HFFc6 (cell line): ENCODE results near the gene ZNF79. TPM values are rescaled to one million over a fixed set of nuclear protein-coding genes. Genes with fewer than 3 reads are reported as not detected.

ENCODE experiments used
- DNase-seq: peaks from one replicate; pipeline ENCODE4 v3.0.0-alpha.2; 2018
- H3K27ac Mint-ChIP-seq: 2 replicates; pipeline ENCODE4 v1.8.0; 2020; ENCODE audit warnings: mild to moderate bottlenecking, mixed read lengths
- H3K27me3 Mint-ChIP-seq: 2 replicates; pipeline ENCODE4 v1.8.0; 2021; ENCODE audit warnings: mild to moderate bottlenecking, moderate library complexity, mixed read lengths; ENCODE audit not compliant: insufficient read depth
- H3K36me3 Mint-ChIP-seq: 2 replicates; pipeline ENCODE4 v1.8.0; 2021; ENCODE audit warnings: low read depth, mixed read lengths
- H3K4me1 Mint-ChIP-seq: 2 replicates; pipeline ENCODE4 v1.8.0; 2020; ENCODE audit warnings: low read depth, mixed read lengths
- H3K4me3 Mint-ChIP-seq: 2 replicates; pipeline ENCODE4 v1.8.0; 2020; ENCODE audit warnings: mild to moderate bottlenecking, moderate library complexity, mixed read lengths
- H3K9me3 Mint-ChIP-seq: 2 replicates; pipeline ENCODE4 v1.8.0; 2020; ENCODE audit warnings: mild to moderate bottlenecking, mixed read lengths
- CTCF ChIP-seq: fragments of 200-600 bp; sonication (generic); IDR thresholded peaks from 2 replicates; pipeline ENCODE4 v1.5.0; 2021; ENCODE audit warnings: antibody characterized with exemption, mild to moderate bottlenecking
- total RNA-seq, 6 experiments: library from RNA; stranded (reverse); fragmentation: NEBNext Ultra II Directional; extraction: Animal tissue kit (Norgen Biotek cat#: 25700); gene quantifications; 2 replicates in 1 of 6; 3 replicates in 5 of 6; pipeline ENCODE4 v1.2.3, GENCODE V29; 2021

ZNF79 gene
- total RNA-seq, 6 experiments from 2014 or later = 6.7 to 8.5 (median 7.6) TPM

- H3K27me3 Mint-ChIP-seq = peaks cover 3% of the 10 kb centered on the region; the same call in 1 of the 2 replicates
- no peak overlapping the region for H3K4me3 Mint-ChIP-seq
- no peaks in the 10 kb centered on the region for H3K9me3 Mint-ChIP-seq
- H3K36me3 Mint-ChIP-seq = peaks cover 19% of the 10 kb centered on the region
- TF ChIP-seq CTCF = no peak
- H3K4me1 Mint-ChIP-seq = no peaks in the 10 kb centered on the region
- H3K27ac Mint-ChIP-seq = no peak overlapping the region
- DNase-seq = no peak
These were observed 49.8 kb downstream of the ZNF79 start for GRCh38 chr9:127473932-127474331.

GRCh38 chr9:127474592-127474991, 50.4 kb downstream of the ZNF79 start:
- Mint-ChIP-seq H3K27me3 (peaks cover 3% of the 10 kb centered on the region; the same call in 1 of the 2 replicates), H3K36me3 (peaks cover 21% of the 10 kb centered on the region), H3K9me3 (no peaks in the 10 kb centered on the region), H3K4me1 (no peaks in the 10 kb centered on the region), H3K27ac (no peak overlapping the region), H3K4me3 (no peak overlapping the region)
- TF ChIP-seq CTCF = no peak
- no peak for DNase-seq

- peaks cover 17% of the 10 kb centered on the region for H3K36me3 Mint-ChIP-seq
- TF ChIP-seq CTCF = no peak
- H3K9me3 Mint-ChIP-seq = no peaks in the 10 kb centered on the region
- no peak for DNase-seq
- no peak overlapping the region for H3K27ac Mint-ChIP-seq
- no peaks in the 10 kb centered on the region for H3K4me1 Mint-ChIP-seq
- H3K27me3 Mint-ChIP-seq = no peaks in the 10 kb centered on the region; the same call in 1 of the 2 replicates
- H3K4me3 Mint-ChIP-seq = no peak overlapping the region
These were observed 55.4 kb downstream of the ZNF79 start for GRCh38 chr9:127479507-127480081.

GRCh38 chr9:127482662-127483061, 58.5 kb downstream of the ZNF79 start:
- no peak for DNase-seq
- Mint-ChIP-seq H3K9me3 (no peaks in the 10 kb centered on the region), H3K27ac (no peak overlapping the region), H3K27me3 (no peaks in the 10 kb centered on the region; the same call in none of the 2 replicates), H3K4me1 (no peaks in the 10 kb centered on the region), H3K36me3 (peaks cover 21% of the 10 kb centered on the region), H3K4me3 (no peak overlapping the region)
- TF ChIP-seq CTCF = no peak

- no peak for DNase-seq
- Mint-ChIP-seq H3K4me3 (no peak overlapping the region), H3K9me3 (no peaks in the 10 kb centered on the region), H3K27ac (no peak overlapping the region), H3K4me1 (no peaks in the 10 kb centered on the region), H3K27me3 (peaks cover 5% of the 10 kb centered on the region; the same call in 1 of the 2 replicates), H3K36me3 (peaks cover 15% of the 10 kb centered on the region)
- peak; percentile 32 for TF ChIP-seq CTCF
These were observed 61.8 kb downstream of the ZNF79 start for GRCh38 chr9:127485995-127486394.
